NCI-H128 (cell line): ENCODE results near the gene LYZ.

Experiments used
- DNase-seq: peaks from one replicate; lab custom pipeline; 2025; ENCODE audit not compliant: unreplicated experiment; lab: John Stamatoyannopoulos, UW

LYZ gene

DNA sequence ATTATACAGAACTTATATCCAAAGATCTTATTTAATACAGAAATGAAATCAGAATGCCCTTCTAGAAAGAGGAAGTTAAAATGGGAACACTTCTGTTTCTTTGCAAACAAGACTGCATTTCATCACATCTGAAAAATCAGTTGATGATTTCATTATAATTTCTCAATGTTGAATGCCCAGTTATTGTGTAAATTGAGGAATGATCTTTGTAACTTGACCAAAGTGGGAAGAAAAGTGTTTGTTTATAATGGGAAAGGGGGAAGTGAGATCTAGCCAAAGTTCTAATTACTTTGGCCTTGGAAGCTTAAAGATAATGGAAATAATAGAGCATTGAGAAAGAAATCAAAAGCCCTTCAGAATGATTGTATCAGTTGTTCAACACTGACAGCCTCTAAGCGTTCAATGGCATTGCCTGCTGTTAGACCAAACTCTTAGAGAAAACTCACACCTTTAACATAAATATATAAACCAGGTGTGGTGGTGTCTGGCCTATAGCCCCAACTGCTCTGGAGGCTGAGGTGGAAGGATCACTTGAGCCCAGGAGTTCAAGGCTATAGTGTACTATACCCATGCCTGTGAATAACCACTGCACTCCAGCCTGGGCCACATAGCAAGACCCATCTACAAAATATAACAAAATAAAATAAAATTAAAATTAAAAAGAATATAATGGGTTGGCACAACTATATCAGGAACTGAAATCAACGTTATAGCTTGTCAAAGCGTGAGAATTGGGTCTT, 9.9 kb upstream of the LYZ start:
- DNase-seq: no peak

DNA sequence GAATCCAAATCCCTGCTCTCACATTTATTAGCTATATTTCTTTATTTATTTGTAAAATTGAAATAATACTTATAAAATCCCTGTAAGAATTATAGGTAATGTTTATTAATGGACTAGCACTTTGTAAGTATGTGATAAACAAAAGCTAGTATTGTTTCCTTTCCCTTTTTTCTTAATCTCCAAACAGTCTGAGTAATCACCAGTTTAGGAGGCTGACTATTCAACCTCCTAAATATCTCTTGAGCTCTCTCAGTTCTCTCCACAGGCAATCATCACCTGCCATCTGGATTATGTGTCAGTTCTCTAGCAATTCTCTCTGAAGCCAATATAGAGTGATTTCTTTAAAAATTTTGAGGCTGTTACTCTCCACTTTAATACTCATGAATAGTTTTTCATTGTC, 9.2 kb upstream of the LYZ start:
- no peak for DNase-seq

- DNase-seq: no peak
Measured at GRCh38 chr12:69339999-69340398, 8.2 kb upstream of the LYZ start.

DNA sequence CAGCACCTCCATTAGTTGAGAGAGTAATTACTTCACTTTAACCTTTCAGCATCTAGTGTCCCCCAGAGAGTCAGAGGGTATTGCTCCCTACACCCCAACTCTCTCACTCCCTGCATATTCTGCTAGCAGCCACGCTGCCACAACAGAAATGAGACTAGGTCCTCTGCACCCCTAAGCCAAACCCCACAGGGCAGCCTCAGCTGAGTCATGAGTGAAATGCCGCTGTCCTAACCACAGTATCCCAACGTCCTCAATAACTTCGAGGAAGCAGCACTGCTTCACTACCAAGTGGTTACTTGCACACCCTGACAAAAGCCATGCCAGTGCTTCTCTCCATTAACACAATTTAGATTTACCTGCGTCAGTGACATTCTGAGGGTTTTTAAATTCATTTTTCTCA, 6.9 kb upstream of the LYZ start:
- DNase-seq: no peak

- no peak for DNase-seq
Measured at GRCh38 chr12:69342421-69342820, 5.8 kb upstream of the LYZ start.

GRCh38 chr12:69343357-69343756, 4.8 kb upstream of the LYZ start:
- no peak for DNase-seq

DNA sequence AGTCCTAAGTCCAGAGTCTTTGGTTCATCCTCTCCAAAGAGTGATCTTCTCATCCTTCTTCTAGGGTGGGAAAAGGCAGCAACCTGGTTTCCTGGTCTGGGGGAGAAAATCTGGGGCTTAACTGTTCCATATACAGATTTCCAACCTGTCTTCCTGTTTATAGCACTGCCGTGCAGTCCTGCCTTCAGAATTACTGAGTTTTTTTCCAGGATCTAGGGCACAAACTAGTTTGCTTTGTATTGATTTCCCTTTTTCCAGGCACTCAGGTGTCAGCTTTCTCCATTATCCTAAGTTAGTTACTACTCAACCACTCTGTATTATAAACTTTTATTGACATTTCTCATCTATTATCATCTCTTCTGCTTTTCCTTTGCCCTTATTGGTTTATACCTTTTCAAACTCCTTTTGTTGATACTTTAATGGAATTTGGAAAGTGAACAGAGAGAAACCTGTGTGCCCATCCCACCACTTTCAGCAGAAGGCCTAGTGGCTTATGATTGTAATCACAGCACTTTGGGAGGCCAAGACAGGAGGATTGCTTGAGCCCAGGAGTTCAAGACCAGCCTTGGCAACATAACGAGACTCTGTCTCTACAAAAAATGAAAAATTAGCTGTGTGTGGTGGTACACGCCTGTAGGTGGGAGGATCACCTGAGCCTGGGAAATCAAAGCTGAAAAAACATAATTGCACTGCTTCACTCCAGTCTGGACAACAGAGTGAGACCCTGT, 4.1 kb upstream of the LYZ start:
- no peak for DNase-seq

DNA sequence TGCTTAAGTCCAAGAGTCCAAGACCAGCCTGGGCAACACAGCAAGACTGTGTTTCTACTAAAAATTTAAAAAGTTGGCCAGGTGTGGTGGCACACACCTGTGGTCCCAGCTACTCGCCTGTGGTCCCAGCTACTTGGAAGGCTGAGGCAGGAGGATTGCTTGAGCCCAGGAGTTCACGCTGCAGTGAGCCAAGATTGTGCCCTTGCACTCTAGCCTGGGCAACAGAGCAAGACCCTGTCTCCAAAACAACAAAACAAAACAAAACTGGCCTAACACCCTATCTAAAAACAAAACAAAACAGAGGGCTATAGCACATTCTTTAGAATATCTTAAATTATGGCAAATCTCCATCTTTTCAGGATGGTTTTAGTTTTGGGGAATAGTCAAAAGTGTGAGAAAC, 3.1 kb upstream of the LYZ start:
- DNase-seq: no peak

DNA sequence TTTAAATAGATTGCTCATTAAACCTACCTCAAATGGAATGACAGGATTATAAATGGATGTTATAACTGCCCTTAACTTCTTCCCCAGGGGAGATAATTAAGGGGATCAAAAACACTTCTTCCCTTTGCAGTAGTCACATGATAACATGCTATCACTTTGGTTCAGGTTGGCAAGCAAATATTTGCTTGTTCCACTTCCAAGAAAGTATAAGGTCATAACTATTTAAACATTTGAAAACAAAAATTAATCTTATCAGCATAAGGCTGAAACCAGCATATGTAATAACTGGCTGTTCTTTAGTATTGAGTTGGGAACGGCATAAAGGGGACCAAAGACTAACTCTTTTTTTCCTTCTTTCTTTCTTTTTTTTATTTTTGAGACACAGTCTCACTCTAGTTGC, 2.4 kb upstream of the LYZ start:
- no peak for DNase-seq

DNA sequence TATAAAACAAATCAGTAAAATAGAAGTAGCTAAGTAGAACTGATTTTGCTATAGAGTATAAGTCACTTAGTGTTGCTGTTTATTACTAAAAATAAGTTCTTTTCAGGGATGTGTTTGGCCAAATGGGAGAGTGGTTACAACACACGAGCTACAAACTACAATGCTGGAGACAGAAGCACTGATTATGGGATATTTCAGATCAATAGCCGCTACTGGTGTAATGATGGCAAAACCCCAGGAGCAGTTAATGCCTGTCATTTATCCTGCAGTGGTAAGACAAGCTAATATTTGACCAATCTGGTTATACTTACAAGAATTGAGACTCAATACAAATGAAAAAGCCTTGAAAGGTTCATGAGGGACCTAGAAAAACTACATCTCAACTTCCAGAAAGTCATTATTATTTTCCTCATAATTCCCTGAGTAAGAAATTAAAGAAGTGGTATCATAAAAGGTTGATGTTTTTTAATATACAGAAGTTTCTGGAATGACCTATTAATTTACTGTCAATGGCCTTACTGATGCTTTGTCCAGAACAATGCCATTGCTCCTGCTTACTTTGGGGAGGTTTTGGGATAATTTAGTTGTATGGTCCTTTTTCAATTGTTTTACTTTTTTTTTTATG, 1.9 kb downstream of the LYZ start:
- no peak for DNase-seq

DNA sequence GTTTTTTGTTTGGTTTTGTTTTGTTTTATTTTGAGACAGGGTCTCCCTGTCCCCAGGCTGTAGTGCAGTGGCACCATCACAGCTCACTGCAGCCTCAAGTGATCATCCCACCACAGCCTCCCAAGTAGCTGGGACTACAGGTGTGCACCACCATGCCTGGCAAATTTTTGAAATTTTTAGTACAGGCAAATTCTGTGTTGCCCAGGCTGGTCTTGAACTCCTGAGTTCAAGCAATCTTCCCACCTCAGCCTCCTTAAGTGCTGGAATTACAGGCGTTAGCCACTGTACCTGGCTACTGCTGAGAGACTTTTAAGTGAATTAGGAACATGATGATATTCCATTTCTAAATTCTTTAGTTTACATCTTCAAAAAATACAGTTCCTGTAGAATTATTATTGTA, 2.6 kb downstream of the LYZ start:
- DNase-seq: no peak

- DNase-seq: no peak
Measured at GRCh38 chr12:69351462-69352236, 3.5 kb downstream of the LYZ start.

GRCh38 chr12:69352904-69353303, 4.7 kb downstream of the LYZ start:
- no peak for DNase-seq

DNA sequence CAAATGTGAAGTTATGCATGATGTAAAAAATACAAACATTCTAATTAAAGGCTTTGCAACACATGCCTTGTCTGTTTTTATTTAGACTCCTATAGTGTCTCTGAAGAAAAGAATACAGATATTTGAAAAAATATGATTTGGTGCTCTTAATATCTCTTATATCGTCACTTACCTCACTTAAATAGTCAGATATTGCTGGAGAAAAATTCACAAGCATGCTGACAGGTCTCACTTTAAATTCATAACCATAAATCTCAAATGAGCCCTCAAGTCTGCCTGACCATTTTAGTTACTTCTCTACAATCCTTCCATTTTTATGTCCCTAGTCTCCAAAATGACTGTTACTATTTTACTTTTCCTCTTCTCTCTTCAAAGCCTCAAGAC, 6.0 kb downstream of the LYZ start:
- DNase-seq: no peak

DNA sequence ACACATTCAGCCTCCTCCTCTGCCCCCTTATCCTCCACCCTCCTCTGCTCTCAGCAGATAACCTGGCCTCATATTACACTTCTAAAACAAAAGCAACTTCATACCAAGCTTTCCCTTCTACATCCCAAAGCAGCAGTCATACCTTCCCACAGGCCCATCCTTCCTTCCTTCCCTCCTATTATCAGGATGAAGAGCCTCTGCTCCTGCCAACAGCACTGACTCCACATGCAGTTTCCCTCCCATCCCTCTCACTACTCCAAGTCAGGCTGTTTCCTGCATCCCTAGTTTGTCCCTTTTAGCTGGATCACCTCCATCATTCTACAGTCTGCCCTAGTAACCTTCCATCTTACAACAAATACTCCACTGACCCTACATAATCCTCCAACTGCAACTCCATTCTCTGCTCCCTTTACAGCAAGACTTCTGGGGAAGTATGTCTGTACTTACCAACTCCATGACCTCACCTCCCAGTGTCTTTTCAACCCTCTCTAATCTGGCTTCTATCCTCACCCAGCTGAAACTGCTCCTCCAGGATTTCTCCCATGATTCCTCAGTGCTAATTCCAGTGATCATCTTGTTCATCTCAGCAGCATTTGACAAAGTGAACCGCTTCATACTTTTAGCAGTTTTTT, 6.5 kb downstream of the LYZ start:
- DNase-seq: no peak

GRCh38 chr12:69355363-69356028, 7.3 kb downstream of the LYZ start:
- no peak for DNase-seq

DNA sequence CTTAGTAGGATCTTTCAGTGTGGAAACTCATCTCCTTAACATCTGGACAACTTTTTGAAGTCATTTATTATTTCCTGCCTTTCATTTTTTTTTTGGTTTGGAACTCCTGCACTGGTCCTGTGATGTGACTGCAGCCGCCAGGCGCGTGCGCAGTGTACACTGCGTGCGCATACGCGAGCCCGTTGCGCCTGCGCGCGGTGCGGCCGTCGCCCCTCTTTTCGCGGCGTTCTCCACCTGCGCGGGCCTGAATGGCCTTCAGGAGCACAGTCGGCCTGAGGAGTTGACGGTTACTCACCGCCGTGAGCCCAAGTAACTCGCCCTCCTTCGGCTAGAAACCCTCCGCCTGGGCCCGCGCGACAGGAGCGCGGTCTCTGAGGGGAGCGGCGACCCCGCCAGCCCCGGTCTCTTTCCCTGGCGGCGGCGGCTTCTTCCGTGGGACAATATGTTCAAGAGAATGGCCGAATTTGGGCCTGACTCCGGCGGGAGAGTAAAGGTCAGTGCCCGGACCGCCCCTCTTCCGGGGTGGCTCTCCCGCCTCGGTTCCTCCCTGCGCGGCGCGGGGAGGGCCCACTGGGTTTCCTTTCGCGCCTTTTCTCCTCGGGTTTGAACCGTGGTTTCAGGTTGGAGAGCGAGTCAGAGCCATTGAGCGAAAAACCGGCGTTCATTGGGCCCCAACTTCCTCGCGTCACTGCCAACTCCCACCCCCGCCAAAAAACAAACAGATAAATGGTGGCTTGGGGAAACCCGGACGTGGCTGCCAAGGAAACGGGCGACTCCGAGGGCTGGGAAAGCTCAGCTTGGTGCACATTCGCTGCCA, 11.6 kb downstream of the LYZ start, which contains the start of gene YEATS4:
TSS of gene YEATS4 (plus strand) at position 213 of the 817 bp plus-strand sequence. CDS start at position 443, 230 bp downstream.
- DNase-seq: peak; percentile 96

- no peak for DNase-seq
Measured at GRCh38 chr12:69360348-69360672, 12.1 kb downstream of the LYZ start.

GRCh38 chr12:69366796-69367195, 18.6 kb downstream of the LYZ start:
- no peak for DNase-seq

DNA sequence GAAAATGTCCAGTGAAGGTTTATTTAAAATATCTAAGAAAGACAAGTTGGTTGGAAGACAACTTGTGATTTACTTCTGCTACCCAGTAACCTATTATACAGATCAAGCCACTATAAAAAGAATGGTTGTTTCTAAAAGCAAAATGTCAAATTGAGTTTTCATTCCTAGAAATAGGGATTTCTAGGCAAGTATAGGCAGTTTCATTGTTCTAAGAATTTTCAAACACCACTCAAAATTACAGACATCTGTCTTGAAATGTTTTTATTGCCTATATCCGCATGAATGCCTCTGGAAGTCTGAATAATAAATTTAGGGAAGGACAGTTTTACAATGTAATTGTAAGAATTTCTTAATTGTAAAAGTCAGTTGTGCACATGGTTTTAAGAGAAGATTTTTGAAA, 20.0 kb downstream of the LYZ start:
- no peak for DNase-seq
